GM12872 (cell line): Measurements from ENCODE around the gene RXRA.

Experiments
- TF ChIP-seq, protein P1 (sequence below): IDR thresholded peaks from 3 replicates; pipeline ENCODE4 v1.5.1; 2011; ENCODE audit warnings: low read depth, mild to moderate bottlenecking, low read length, moderate library complexity; ENCODE audit not compliant: insufficient read depth

RXRA gene

DNA sequence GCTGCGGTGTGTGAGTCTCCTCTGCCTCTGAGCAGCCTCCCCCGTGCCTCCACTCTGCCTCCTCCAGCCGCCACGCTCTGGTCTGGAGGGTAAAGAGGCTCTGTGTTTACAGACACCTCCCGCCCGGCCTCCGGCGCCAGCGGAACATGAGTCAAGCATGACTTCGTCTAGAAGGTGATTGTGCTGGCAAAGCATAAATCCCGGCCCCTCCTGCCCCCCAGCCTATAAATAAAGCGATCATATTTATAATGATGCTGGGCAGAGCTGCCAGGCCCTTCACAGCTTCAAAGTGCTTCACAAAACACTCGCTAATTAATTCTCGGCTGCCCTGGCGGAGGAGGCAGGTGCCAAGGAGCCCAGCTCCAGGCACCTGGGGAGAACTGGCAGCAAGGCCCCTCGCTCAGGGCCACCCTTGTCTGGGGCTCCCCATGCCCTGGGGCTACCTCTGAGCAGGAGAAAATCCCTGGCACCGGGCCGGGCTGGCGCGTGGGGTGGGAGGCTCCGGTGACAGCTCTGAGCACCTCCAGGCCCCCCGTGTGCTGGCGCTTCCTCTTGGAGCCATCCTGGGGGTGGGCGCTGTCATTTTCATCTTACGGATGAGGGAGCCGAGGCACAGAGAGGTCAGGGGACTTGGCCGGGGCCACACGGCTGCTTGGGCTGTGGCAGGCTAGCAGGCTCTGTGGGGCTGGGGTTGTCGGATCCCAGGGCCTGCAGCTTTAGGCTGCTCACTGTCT is 87.8 kb downstream of the RXRA start:
- TF ChIP-seq, protein P1, sequence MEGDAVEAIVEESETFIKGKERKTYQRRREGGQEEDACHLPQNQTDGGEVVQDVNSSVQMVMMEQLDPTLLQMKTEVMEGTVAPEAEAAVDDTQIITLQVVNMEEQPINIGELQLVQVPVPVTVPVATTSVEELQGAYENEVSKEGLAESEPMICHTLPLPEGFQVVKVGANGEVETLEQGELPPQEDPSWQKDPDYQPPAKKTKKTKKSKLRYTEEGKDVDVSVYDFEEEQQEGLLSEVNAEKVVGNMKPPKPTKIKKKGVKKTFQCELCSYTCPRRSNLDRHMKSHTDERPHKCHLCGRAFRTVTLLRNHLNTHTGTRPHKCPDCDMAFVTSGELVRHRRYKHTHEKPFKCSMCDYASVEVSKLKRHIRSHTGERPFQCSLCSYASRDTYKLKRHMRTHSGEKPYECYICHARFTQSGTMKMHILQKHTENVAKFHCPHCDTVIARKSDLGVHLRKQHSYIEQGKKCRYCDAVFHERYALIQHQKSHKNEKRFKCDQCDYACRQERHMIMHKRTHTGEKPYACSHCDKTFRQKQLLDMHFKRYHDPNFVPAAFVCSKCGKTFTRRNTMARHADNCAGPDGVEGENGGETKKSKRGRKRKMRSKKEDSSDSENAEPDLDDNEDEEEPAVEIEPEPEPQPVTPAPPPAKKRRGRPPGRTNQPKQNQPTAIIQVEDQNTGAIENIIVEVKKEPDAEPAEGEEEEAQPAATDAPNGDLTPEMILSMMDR = no peak

DNA sequence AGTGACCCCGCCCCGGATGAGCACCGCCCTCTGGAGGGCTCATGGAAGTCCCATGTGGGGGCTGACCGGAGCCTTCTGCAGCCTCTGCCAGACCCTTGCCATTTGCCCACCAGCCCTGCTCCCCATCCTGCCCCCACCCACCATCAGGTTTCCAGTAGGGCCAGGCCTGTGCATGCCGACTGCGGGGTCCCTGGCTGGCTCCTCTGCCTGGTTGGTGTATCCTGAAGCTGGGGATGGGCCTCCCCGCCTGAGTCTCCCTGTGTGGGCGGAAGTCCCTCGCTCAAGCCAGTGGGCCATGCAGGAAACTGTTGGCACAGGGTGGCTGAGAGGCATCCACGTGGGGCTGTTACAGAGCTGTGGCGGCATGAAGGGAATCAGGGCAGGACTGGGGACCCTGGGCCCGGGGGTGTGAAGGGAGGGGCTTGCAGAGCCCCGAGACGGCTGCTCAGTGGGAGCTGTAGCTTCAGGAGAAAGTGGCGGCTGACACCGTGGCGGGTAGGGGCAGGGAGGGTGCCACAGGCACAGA is 88.7 kb downstream of the RXRA start:
- TF ChIP-seq, protein P1 = no peak

DNA sequence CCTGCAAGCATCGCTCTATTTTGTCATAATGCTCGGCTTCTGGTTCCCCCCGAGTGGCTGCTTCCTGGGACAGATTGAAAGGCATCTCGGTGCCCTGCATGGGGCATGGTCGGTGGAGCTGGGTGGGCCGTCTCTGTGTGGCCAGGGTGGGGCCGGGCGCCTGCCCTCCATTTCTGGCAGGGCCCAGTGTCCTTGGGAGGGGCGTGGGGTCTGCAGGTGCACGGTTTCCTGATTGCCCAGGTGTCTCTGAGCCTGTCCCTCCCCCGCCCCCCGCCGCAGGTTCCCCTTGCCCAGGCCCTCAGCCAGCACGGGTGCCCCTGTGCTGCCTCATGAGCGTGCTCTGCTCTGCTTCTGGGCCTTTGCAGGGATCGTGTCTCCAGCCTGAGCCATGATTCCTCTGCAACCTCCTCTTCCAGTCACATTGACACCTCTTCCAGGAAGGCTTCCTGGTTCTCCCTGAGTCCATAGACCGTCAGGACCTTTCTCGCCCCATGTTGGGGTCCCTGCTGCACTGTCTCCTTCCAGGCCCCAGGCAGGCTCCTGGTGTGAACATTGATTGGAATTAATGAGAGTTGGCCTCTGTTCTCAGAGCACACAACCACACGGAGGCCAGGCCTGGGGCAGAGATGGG is 90.2 kb downstream of the RXRA start:
- TF ChIP-seq, protein P1 = no peak

- TF ChIP-seq, protein P1 = no peak
These were observed 92.1 kb downstream of the RXRA start for GRCh38 chr9:134418354-134418753.

DNA sequence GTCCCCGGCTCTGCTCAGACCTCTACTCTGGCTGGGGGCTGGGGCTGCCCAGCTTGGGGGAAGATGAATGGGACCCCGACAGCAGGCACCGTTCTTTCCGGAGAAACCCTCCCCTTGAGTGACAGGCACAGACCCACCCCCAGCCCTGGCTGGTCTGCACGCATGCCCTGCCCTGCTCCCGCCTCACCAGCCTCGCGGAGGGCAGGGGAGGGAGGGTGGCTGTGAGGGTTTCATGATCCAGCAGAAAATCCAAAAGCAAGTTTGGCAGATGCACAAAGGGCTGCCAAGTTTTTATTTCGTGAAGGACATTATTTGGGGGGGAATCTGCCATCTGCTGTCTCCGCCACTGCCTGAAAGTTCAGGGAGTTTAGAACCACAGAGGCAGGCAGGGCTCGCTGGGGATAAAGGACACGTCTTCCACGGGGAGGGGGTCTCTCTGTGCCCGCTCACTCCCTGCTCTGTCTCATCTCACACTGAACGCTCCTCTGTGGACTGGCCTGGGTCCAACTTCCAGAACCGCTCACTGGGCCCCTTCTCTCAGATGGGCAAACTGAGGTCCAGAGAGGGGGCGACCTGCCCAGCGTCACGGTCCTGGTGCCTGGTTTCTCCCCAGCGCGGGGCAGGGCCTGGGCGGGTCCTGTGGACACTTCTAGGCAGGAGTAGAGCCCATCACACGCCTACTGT is 92.9 kb downstream of the RXRA start:
- TF ChIP-seq, protein P1 = no peak

DNA sequence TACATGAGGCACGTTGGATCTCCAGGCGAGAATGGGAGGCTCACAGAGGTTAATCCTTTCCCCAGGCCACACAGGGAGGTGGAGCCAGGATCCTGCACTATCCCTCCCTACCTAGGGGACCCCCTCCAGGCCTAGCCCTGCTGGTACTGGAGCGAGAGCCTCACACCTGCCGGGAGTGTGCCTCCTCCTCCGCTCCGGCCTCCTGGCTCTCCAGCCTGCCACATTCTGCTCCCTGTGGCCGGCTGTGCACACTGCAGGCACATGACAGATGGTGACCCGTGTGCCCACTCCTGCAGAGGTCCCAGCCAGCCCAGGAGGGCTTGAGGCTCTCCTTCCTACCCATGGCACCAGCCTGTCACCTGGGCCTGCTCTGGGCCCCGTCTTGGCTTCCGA is 93.4 kb downstream of the RXRA start:
- TF ChIP-seq, protein P1 = peak; percentile 68

DNA sequence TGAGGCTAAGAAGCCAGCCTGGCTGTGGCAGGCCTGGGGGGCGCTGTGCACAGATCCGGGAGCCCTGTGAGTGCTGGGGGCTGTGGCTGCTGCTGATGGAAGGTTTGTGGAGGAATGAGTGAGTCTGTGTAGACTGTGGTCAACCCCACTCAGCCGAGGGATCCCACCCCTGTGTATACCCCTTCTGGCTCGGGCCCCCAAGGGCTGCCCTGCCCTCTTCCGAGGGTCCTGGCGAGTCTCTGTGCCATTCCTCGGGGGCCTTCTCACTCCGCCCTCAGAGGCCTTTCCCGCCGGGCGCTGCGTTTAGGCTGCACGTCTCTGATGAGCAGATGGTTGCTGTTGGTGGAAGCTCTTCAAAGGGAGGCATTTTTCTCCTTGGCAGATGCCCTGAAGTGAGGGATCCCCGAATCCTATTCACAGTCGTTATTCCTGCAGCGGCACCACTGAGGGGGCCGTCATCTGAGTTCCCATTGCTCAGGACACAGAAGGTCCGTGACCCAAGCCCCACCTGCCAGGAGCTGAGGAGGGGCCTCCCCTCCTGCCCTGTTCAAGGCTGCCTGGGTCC is 94.1 kb downstream of the RXRA start:
- TF ChIP-seq, protein P1 = no peak
